ENCODE results near the gene ARHGEF1. TPM values are rescaled to one million over a fixed set of nuclear protein-coding genes. Genes with fewer than 3 reads are reported as not detected.

ARHGEF1 gene
- total and polyA plus RNA-seq, 2 experiments from 2014 or later, result 40.1 to 49.9 TPM

- no peak overlapping the region for H3K27ac ChIP-seq
- H3K4me3 ChIP-seq, result no peak overlapping the region
- H3K4me1 ChIP-seq (ENCODE audit: low read depth), result no peaks in the 10 kb centered on the region
- H3K9me3 ChIP-seq (ENCODE audit: low read depth), result no peaks in the 10 kb centered on the region
- H3K27me3 ChIP-seq, result peaks cover 26% of the 10 kb centered on the region
- peaks cover 7% of the 10 kb centered on the region for H3K36me3 ChIP-seq
- no peak for TF ChIP-seq CTCF (IDR thresholded peaks at IDR 0.05; ENCODE audit: low read depth, low read length)
- no peak for DNase-seq (ENCODE audit: low read depth in 1 of 2, low spot score in 1 of 2)
Measured at GRCh38 chr19:41906271-41906670, 23.3 kb downstream of the ARHGEF1 start.

GRCh38 chr19:41906916-41907680 is 24.1 kb downstream of the ARHGEF1 start:
- Histone ChIP-seq H3K27ac (no peak overlapping the region), H3K4me3 (no peak overlapping the region), H3K9me3 (ENCODE audit: low read depth) (no peaks in the 10 kb centered on the region), H3K4me1 (ENCODE audit: low read depth) (no peaks in the 10 kb centered on the region), H3K27me3 (peaks cover 35% of the 10 kb centered on the region), H3K36me3 (peaks cover 3% of the 10 kb centered on the region)
- TF ChIP-seq CTCF (IDR thresholded peaks at IDR 0.05; ENCODE audit: low read depth, low read length), result no peak
- no peak for DNase-seq (ENCODE audit: low read depth in 1 of 2, low spot score in 1 of 2)

- no peak for TF ChIP-seq CTCF (IDR thresholded peaks at IDR 0.05; ENCODE audit: low read depth, low read length)
- no peaks in the 10 kb centered on the region for H3K4me1 ChIP-seq (ENCODE audit: low read depth)
- no peak overlapping the region for H3K4me3 ChIP-seq
- H3K36me3 ChIP-seq, result peaks cover 1% of the 10 kb centered on the region
- H3K27me3 ChIP-seq, result peaks cover 45% of the 10 kb centered on the region
- H3K9me3 ChIP-seq (ENCODE audit: low read depth), result no peaks in the 10 kb centered on the region
- H3K27ac ChIP-seq, result no peak overlapping the region
- DNase-seq (ENCODE audit: low read depth in 1 of 2, low spot score in 1 of 2), result no peak
Measured at GRCh38 chr19:41907994-41908615, 25.1 kb downstream of the ARHGEF1 start.

- Histone ChIP-seq H3K36me3 (no peaks in the 10 kb centered on the region), H3K27me3 (peaks cover 53% of the 10 kb centered on the region), H3K4me1 (ENCODE audit: low read depth) (no peaks in the 10 kb centered on the region), H3K27ac (no peak overlapping the region), H3K9me3 (ENCODE audit: low read depth) (no peaks in the 10 kb centered on the region), H3K4me3 (no peak overlapping the region)
- no peak for DNase-seq (ENCODE audit: low read depth in 1 of 2, low spot score in 1 of 2)
- no peak for TF ChIP-seq CTCF (IDR thresholded peaks at IDR 0.05; ENCODE audit: low read depth, low read length)
Measured at GRCh38 chr19:41908724-41909464, 25.9 kb downstream of the ARHGEF1 start.

GRCh38 chr19:41909706-41910105 is 26.7 kb downstream of the ARHGEF1 start:
- Histone ChIP-seq H3K4me1 (ENCODE audit: low read depth) (no peaks in the 10 kb centered on the region), H3K9me3 (ENCODE audit: low read depth) (no peaks in the 10 kb centered on the region), H3K4me3 (no peak overlapping the region), H3K27me3 (peaks cover 61% of the 10 kb centered on the region), H3K36me3 (no peaks in the 10 kb centered on the region), H3K27ac (no peak overlapping the region)
- no peak for TF ChIP-seq CTCF (IDR thresholded peaks at IDR 0.05; ENCODE audit: low read depth, low read length)
- no peak for DNase-seq (ENCODE audit: low read depth in 1 of 2, low spot score in 1 of 2)
